Limb (tissue), 2 donors: ENCODE measurements around the gene BNIP2.
"Not testable (repeated sequence)": the region's sequence is repeated elsewhere in the genome, so short reads cannot be mapped to it uniquely, and the experiment has no call there.

Experiments used
- DNase-seq, 2 donors: peaks; one replicate each; pipeline ENCODE4 v3.0.0-alpha.2; 2016; ENCODE audit errors: extremely low spot score in 2 of 2

BNIP2 gene

GRCh38 chr15:59688782-59689625, at the start of gene BNIP2:
Gene BNIP2 (minus strand): TSS chr15:59689320. CDS start chr15:59682457, 6,863 bp downstream.
- DNase-seq: peak; percentile 99 to 100

- no peak for DNase-seq
Measured at GRCh38 chr15:59738676-59739075, 49.6 kb upstream of the BNIP2 start.

GRCh38 chr15:59736181-59736580, 47.1 kb upstream of the BNIP2 start:
- no peak for DNase-seq

DNA sequence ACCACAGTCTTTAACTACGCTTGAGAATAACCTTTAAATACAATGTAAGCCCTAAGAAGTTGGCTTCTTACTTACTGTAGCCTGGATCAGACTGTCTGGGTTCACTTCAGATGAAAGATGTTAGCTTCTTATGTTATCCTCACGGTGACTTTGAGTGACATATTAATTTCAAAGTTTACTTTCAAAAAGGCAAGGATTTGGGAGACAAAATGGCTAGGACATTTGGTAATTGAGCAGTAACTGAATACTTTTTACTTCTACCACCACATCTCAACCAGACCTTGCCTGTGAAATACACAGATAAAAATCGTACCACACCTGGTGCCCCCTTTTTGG, 36.0 kb upstream of the BNIP2 start:
- DNase-seq: no peak

GRCh38 chr15:59723687-59724346, 34.7 kb upstream of the BNIP2 start:
- no peak for DNase-seq

- no peak for DNase-seq
Measured at GRCh38 chr15:59722476-59722875, 33.4 kb upstream of the BNIP2 start.

DNA sequence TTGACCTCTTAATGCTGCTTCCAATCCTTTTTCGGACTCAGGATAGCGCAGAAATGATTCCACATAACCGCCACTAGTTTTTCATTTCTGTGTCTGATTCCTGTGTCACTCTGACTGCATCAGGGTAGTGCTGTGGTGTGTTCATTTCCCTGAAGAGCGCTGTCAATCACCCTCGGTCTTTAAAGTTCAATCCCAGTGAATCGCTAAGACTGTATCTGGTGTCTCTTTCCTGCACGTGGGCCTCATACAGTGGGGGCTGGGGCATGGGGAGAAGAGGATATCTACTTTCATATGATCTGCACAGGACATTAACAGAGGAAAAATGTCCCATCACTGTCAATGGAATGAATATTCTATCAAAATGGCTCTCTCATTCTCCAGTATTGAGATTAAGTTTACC, 32.9 kb upstream of the BNIP2 start:
- no peak for DNase-seq

GRCh38 chr15:59721411-59721810, 32.3 kb upstream of the BNIP2 start:
- DNase-seq: no peak

DNA sequence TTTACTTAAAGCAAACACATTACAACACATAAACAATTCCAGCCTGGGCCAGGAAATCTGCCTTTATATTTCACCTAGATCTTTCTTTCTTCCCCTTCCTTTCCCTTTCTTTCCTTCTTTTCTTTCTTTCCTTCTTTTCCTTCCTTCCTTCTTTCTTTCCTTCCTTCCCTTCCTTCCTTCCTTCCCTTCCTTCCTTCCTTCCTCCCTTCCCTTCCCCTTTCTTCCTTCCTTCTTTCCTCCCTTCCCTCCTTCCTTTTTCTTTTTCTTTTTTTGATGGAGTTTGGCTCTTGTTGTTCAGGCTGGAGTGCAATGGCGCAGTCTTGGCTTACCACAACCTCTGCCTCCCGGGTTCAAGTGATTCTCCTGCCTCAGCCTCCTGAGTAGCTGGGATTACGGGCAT, 24.1 kb upstream of the BNIP2 start:
- no peak for DNase-seq

DNA sequence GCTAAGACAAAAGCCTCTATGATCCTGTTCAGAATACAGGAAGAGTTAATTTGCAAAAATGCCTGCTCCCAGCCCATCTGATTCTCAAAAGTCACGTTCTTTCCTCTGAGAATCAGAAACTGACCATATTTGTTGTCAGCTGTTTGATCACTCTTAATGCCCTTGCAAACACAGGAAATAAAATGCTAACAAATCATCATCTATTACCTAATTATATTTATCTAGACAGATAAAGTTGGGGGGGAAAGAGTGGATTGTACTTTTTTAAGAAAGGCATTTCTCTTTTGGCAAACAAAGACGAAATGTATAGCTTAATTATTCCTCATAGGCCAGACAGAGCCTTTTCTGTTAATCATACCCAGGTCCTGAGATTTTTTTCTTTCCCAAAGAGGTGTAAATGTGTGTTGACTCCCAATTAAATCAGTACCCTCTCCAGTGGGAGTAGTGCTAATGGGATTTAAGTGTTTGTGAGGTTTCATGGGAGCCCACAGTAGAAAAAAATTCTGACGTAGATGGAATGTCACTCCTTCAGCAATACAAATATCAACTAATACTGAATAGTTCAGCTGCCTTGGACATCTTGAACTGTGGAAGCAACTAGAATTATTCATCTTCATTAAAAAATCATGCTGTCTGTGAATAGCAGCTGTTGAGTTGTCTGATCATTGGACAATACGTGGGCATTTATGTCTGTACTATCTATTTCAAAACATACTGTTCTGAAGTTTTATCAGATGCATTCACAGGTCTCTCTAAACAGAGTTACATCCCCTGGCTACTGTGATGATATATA, 22.5 kb upstream of the BNIP2 start:
- DNase-seq: no peak

DNA sequence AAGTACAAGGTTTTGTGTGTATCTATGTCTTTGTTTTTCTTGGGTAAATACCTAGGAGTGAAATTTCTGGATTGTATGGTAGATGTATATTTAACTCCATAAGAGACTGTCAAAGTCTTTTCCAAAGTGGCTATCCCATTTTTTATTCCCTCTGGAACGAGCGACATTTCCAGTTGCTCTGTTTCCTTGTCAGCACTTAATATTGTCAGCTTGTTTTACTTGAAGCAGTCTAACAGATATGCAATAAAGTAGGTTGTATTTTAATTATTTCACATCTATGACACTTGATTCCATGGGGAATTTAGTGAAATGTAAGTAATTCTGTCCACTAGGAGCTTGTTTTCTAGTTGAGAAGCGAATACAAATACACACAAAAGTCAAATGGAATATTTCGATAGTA, 18.5 kb upstream of the BNIP2 start:
- no peak for DNase-seq

GRCh38 chr15:59703979-59704796, 15.1 kb upstream of the BNIP2 start:
- DNase-seq: no peak

- no peak for DNase-seq
Measured at GRCh38 chr15:59702351-59702750, 13.2 kb upstream of the BNIP2 start.

DNA sequence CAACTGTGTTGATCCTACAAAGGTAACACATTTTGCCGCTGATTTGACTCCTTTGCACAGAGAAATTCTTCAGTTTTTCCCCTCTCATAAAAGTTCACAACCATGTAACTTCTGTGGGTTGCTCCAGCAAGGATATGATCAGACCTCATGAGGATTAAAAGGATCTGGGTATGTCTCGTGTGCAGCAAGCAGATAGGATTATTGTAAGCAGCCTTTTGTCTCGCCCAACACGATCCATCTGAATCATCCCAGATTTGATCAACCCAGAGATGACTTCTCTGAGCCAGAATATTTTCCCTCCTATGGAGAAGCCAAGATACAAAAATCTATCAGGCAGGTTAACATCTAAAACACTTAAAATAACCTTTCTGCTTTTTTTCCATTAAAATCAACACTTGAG, 12.8 kb upstream of the BNIP2 start:
- DNase-seq: no peak

- no peak for DNase-seq
Measured at GRCh38 chr15:59699810-59700431, 10.8 kb upstream of the BNIP2 start.

GRCh38 chr15:59698065-59698464, 8.9 kb upstream of the BNIP2 start:
- DNase-seq: not testable (repeated sequence)

GRCh38 chr15:59696332-59696731, 7.2 kb upstream of the BNIP2 start:
- no peak for DNase-seq

- no peak for DNase-seq
Measured at GRCh38 chr15:59694779-59695178, 5.7 kb upstream of the BNIP2 start.

GRCh38 chr15:59691194-59691805, 2.2 kb upstream of the BNIP2 start:
- DNase-seq: peak; percentile 44 to 60

DNA sequence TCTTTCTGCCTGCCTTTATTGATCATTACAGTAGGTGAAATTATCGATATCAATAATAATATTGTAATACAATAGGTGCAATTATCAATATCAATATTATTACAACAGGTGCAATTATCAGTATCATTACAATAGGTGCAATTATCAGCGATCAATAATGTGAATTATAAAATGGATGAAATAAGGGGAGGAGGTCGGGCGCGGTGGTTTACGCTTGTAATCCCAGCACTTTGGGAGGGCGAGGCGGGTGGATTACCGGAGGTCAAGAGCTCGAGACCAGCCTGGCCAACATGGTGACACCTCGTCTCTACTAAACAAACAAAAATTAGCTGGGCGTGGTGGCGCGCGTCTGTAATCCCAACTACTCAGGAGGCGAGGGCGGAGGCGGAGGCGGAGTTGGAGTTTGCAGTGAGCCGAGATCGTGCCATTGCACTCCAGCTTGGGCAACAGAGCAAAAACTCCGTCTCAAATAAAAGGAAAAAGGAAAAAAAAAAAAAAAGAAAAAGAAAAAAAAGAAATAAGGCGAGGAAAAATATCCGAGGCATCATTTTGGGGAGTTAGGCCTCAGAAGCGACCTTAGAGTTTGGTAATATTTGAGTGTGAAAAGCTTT, 611 bp upstream of the BNIP2 start:
- peak; percentile 6 to 65 for DNase-seq
